ENCODE results near the gene TMEM176B.

Gene TMEM176B

DNA sequence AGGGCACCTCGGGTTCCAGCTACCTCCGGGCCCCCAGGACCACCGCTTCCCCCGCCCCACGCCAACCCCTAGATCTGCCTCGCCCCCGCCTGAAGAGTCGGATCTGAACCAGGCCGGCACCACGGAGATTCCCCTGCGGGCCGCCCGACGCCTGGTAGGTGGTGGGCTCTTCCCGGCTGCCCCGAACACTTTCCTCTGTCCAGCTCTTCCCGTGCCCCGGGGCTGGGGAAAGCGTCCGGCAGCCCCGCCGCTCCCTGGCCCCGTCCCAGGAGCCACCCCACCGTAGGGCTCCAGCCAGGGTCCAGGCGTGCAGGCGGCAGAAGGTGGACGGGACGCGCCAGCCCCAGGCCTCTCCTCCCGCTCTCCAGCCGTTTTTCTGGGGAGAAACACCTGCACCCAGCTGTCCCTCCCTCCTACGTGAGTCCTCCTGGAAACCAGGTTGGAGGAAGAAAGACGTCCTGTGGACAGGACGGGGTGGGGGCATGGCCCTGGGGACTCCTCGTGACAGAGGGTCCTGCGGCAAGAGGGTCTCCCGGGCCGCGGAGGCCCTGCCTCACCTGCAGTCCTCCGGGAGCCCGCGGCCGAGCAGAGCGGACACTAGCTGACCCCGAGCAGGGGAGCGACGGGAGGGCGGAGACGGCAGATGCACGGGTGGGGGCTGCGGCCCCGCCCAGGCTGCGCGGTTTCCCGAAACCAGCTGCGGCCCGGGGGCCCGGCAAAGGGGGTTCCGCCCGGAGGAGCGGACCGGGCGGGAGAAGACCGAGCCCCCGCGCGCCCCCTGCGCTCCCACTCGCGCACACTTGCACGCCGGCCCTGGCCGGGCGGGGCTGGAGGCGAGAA lies at the start of gene TMEM176B:
Gene TMEM176B, minus strand, starts transcription at position 624 of the 840 bp plus-strand sequence. CDS start 3,795 bp downstream, outside the sequence.
- DNase-seq (ENCODE audit: low read depth in 1 of 2, low spot score in 1 of 2): no peak

- no peak for DNase-seq (ENCODE audit: low read depth in 1 of 2, low spot score in 1 of 2)
Measured at GRCh38 chr7:150849204-150849775, 49.1 kb upstream of the TMEM176B start.

GRCh38 chr7:150848561-150849115 lies 48.5 kb upstream of the TMEM176B start:
- DNase-seq (ENCODE audit: low read depth in 1 of 2, low spot score in 1 of 2): no peak

DNA sequence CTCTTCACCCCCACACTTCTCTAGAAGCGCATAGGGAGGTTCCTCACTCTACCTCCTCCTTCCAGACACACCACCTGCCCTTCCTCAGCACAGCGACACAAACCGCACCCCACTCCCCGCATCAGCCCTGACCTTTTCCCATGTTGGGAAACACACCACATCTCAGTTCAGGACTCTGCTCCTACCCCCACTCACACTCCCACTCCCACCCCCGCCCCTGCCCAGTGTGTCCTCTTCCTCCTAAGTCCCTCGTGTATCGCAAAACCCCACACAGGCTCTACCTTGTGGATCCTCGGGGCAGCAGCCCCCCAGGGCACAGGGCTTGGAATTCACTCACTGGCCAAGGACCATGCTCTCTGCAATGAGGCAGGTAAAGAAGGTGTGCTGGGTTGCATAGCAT lies 47.9 kb upstream of the TMEM176B start:
- no peak for DNase-seq (ENCODE audit: low read depth in 1 of 2, low spot score in 1 of 2)

DNA sequence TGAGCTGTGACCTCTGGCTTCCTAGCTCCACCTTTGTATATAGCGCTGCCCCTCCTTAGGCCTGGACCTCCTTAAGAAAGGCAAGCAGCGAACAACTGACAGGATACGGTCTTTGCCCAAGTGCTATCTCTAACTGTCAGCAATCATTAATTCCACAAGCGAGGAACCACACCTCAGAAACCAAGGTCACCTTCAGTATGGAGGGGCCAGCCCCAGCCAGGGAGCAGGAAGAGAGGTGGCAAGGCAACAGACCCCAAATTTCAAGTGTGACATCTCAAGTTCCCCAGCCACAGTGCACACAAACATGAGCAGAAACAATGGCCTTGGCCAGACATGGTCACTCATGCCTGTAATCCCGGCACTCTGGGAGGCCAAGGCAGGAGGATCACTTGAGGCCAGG lies 47.4 kb upstream of the TMEM176B start:
- DNase-seq (ENCODE audit: low read depth in 1 of 2, low spot score in 1 of 2): no peak

GRCh38 chr7:150846291-150847115 lies 46.3 kb upstream of the TMEM176B start:
- DNase-seq (ENCODE audit: low read depth in 1 of 2, low spot score in 1 of 2): no peak

- no peak for DNase-seq (ENCODE audit: low read depth in 1 of 2, low spot score in 1 of 2)
Measured at GRCh38 chr7:150845421-150845861, 45.3 kb upstream of the TMEM176B start.

GRCh38 chr7:150842716-150843115 lies 42.6 kb upstream of the TMEM176B start:
- DNase-seq (ENCODE audit: low read depth in 1 of 2, low spot score in 1 of 2): no peak

DNA sequence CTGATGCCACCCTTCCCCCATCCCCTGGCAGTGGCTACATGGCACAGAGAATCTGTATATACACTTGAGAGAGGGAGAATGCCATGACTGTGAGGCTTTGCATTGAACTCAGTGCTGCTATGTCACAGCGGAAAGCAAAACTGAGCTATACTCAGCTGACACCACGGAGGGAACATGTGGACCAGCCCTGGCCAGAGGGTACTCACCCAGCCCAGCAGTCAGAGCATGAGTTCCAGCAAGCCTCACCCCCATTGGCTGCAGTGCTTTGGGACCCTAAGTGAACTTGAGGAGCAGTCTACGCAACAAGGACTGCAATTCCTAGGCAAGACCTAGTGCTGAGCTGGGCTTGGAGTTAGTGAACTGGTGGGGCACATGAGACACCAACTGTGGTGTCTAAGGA lies 41.9 kb upstream of the TMEM176B start:
- no peak for DNase-seq (ENCODE audit: low read depth in 1 of 2, low spot score in 1 of 2)

GRCh38 chr7:150838965-150839650 lies 38.9 kb upstream of the TMEM176B start:
- no peak for DNase-seq (ENCODE audit: low read depth in 1 of 2, low spot score in 1 of 2)

DNA sequence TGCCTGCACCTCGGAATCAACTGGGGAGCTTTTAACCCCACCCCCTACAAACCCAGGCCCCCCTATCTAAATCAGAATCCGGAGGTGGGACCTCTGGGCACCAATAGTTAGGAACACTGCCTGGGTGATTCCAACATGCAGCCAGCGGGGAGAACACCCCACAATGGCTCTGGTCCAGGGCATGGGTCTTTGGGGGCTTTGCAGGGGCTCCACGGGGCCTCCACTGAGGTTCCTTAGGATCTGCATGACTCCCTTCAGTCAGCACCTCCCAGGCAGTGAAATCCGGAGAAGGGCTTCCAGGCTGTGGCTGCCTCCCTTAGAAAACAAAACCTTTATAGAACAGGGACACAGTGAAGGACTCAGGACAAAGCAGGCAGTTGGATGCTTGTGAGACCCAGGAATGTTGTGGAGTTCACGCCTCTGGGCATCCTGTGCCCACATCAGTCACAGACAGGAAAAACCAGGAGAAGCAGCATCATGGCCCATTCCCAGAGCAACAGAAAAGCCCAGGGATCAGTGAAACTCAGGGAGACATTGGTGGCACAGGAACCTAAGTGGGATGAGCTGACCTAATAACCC lies 35.6 kb upstream of the TMEM176B start:
- DNase-seq (ENCODE audit: low read depth in 1 of 2, low spot score in 1 of 2): no peak

GRCh38 chr7:150835019-150835418 lies 34.9 kb upstream of the TMEM176B start:
- no peak for DNase-seq (ENCODE audit: low read depth in 1 of 2, low spot score in 1 of 2)

GRCh38 chr7:150831851-150832250 lies 31.7 kb upstream of the TMEM176B start:
- no peak for DNase-seq (ENCODE audit: low read depth in 1 of 2, low spot score in 1 of 2)

- no peak for DNase-seq (ENCODE audit: low read depth in 1 of 2, low spot score in 1 of 2)
Measured at GRCh38 chr7:150830937-150831336, 30.8 kb upstream of the TMEM176B start.

GRCh38 chr7:150829426-150829825 lies 29.3 kb upstream of the TMEM176B start:
- DNase-seq (ENCODE audit: low read depth in 1 of 2, low spot score in 1 of 2): no peak

DNA sequence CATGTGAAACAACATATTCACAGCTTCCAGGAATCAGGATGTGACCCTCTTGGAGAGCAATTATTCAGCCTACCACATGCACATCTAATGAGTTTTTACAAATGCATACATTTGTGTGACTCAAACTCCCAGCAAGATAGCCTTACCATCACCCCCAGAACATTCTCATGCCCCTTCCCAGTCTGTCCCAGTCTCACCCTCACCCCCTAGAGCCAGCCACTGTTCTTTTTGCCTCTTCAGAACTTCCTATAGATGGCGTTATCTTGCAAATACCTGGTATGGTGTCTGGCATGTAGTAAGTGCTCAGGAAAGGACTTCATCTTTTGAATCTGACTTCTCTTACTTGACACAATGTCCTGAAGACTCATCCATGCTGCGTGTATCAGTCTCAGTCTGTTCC lies 28.2 kb upstream of the TMEM176B start:
- DNase-seq (ENCODE audit: low read depth in 1 of 2, low spot score in 1 of 2): no peak

DNA sequence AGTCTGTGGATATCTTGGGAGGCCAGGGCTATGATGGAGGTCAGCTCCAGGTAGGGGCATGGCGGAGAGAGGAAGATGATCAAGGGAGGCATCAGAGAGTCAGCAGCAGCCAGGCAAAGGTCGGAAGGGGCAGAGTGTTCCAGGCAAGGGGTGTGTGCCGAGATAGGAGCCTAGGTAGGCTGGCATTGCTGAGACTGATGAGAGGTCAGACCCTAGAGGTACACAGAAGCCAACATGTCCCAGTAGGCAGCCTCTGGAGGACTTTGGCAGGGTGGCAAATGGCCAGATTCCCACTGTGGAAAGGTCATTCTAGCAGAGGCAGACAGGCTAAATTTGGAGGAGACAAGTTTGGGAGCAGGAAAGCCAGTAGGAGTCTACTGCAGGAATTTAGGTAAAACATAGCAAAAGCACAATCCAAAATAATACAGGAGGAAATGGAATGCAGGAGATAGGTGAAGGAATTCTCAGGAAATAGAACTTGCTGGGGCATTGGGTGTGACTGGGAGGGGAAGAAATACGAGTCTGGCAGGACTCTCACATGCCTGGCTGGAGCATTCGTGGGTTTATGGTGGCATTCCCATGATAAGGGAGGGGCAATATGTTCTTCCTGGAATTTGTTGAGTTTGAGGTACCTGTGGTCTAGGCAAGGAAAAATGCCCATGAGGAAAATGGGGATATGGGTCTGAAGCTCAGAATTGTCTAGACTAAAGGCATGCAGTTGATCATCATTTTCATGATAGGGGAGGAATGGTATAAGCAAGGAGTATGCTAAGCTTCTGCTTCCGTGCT lies 26.1 kb upstream of the TMEM176B start:
- no peak for DNase-seq (ENCODE audit: low read depth in 1 of 2, low spot score in 1 of 2)

DNA sequence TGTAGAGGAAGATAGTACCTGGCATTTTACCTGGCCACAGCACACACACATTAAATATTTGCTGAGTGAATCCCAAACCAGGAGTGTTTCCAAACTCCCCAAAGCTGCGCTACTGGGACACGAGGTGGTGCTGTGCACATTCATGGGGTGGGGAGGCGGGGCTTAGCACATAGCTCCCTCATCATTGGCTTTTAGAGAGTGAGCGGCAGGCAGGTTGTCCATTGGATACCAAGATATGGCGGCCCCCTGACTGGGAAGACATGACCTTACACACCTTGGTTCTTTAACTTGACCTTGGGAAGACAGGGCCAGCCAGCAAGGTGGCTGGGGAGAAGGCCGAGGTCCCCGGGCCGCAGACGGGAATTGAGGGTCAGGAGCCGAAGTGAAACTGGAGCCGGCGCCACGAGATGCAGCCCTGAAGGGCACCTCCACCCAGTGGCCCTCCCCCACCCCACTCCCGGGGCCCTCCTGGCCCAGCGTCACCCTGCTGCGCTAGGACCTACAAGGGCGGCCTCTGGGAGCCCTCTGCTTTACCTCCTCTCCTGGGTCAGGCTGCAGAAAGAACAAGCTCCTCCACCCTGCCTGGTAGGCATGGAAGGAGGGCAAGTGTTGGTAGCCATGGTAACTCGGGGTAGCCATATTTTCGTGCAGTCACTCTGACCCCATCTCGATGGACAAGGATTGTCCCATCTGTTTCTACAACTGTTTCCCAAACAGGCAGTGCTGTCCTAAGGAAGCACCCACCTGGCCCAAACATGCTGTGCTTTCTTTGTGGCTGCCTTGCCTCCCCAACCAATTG lies 24.4 kb upstream of the TMEM176B start:
- DNase-seq (ENCODE audit: low read depth in 1 of 2, low spot score in 1 of 2): no peak
